CD4-positive, alpha-beta T cell treated with Interleukin-4 for 4 hours (primary cell): ENCODE measurements around the gene TMEM39A.

Experiments
- DNase-seq: peaks from one replicate; pipeline ENCODE4 v3.0.0-alpha.2; 2020

Gene TMEM39A

GRCh38 chr3:119444590-119444989 lies 18.8 kb downstream of the TMEM39A start:
- DNase-seq, result no peak

GRCh38 chr3:119443179-119443578 lies 20.2 kb downstream of the TMEM39A start:
- DNase-seq, result no peak

- no peak for DNase-seq
Measured at GRCh38 chr3:119437691-119438258, 25.6 kb downstream of the TMEM39A start.

- no peak for DNase-seq
Measured at GRCh38 chr3:119436977-119437376, 26.4 kb downstream of the TMEM39A start.

DNA sequence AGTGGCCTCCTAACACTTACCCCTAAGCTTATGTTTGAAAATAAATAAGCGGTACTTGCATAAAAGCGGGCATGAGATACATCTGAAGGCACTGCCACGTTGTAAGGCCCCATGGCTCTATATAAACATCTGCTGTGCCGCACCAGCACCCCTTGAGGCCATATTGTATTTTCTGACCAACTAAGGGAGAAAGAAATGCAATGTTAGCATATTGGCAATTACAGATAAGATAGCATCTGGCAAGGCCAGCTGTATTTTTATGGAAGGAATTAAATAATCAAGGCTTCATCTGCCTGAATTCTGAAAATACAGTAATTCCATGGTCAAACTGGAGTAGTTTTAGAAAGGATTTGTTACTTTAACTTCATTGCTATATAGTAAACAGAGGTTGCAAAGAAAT lies 28.7 kb downstream of the TMEM39A start:
- DNase-seq, result no peak

DNA sequence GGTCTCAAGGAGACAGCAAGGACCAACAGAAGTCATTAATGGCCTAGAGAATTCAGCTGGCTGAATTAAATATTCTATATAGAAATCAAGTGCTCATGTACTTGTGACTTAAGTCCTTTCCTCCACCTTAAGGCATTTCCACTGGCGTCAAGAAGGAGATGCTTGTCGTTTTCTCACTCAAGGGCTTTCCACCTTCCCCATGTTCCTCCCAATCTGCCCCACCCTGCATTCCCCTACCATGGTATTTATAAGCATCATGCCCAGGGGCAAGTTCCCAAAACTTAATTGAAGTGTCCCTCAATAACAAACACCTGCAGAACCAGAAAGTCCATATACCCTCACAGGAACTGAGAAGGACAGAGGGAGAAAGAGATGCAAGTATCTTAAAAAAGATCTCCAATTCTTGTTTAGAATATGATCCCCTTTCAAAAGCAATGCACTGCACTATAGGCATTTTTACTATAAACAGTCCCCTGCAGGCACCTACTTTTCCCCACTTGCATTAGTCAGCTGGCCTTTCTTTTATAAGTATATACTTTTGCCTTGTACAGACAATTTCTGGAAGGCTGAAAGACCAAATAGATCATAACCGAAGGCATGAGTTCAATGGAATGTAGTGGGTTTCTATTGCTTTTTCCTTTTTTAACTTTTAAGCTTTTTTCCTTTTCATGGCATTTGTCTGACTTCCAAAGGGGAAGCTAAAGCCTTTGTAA lies 29.6 kb downstream of the TMEM39A start:
- DNase-seq, result no peak

DNA sequence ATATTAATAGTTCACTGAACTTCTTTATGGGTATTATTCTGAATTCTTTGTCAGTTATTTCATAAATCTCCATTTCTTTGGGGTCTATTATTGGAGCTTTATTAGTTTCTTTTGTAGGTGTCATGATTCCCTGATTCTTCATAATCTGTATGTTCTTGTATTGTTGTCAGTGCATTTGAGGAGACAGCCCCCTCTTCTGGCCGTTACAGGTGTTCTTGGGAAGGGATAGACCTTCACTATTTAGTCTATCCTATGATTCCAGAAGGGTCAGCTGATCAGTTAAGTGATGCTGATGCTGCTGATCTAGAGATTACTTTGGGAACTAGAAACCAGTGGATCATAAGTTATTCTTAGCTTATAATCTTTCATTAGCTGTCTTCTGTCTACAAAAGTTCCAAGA lies 34.9 kb downstream of the TMEM39A start:
- DNase-seq, result no peak

DNA sequence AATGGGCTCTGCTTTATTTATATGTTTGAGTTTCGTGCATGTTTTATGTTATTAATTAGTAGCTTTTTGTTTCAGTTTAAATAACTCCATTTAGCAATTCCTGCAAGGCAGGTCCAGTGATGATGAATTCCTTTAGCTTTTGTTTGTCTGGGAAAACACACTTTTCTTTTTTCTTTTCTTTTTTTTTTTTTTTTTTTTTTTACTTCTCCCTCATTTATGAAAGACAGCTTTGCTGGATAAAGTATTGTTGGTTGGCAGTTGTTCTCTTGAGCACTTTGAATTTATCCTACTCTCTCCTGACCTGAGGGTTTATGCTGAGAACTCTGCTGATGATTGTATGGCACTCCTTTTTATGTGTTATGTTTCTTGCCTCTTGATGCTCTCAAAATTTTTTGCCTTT lies 35.7 kb downstream of the TMEM39A start:
- DNase-seq, result no peak

GRCh38 chr3:119420196-119420595 lies 43.2 kb downstream of the TMEM39A start:
- DNase-seq, result no peak

DNA sequence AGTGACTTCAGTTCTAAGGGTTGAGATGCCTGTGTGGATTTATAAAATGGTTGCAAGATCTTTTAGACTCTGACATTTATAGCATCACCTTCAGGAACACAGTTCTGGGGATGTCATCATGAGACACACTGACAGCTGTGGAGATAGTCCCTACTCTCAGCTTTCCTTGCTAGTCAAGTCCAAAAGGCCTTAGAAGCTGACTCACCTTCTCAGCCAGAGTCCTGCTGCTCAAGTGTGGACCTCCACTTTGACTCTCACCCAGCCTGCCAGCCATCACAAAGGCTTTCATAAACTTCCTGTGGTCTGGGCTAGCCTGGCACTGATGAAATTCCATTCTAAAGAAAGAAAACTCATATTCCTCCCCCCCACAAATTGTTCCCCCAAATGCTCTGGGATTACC lies 44.8 kb downstream of the TMEM39A start:
- no peak for DNase-seq

GRCh38 chr3:119417771-119418512 lies 45.5 kb downstream of the TMEM39A start:
- DNase-seq, result no peak

DNA sequence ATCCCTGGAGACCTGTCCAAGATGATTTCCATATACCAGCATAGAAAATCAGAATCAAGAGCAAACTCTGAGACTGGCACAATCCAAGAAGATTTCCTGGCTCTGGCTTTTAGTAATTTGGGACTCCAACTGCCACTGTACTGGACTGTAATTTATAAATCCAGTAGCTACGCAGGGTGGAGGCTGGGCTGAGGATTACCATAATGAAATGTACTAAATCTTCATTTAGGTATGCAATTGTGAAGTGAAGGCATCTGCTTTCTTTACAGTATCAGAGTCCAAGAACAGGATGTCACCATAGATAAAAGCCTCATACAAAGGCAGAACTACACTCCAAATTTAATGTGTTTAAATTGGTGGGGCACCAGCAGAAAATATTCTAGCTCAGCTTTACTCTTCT lies 46.5 kb downstream of the TMEM39A start:
- DNase-seq, result no peak

DNA sequence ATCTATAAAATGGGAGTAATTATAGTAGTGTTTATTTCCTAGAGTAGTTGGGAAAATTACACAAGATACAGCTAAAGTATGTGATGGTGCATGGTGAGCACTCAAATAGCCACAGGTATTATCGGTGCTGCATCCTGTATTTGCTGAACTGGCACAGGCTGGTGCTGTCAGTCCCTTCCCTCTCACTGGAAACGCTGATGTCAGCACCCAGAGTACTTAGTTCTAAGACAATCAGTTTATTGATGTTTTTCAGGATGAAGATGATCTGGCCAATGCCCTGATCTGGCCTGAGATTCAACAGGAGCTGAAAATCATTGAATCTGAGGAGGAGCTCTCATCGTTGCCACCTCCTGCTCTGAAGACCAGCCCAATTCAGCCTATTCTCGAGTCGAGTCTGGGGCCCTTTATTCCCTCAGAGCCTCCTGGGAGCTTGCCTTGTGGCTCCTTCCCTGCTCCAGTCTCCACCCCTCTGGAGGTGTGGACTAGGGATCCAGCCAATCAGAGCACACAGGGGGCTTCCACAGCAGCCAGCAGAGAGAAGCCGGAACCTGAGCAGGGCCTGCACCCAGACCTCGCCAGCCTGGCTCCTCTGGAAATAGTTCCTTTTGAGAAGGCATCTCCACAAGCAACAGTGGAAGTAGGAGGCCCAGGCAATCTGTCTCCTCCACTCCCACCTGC lies 49.7 kb downstream of the TMEM39A start:
- DNase-seq, result no peak

DNA sequence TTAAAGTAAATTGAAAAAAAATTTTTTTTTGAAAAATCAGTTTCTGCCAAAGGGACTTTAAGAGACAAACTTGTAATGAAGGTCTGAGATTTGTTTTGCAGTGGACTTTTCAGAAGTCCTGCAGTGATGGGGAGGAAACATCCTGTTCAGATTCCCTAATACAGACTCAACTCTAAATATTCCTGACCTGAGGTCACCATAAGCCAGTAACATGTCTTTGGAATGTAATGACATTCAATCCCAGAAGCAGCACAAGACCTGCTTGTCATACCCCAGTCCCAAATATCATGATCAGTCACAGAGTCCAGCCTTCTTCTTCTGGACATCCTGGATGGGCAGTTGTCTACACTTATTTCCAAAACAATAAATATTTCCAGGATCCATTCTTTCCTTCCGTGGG lies 53.6 kb downstream of the TMEM39A start:
- no peak for DNase-seq

DNA sequence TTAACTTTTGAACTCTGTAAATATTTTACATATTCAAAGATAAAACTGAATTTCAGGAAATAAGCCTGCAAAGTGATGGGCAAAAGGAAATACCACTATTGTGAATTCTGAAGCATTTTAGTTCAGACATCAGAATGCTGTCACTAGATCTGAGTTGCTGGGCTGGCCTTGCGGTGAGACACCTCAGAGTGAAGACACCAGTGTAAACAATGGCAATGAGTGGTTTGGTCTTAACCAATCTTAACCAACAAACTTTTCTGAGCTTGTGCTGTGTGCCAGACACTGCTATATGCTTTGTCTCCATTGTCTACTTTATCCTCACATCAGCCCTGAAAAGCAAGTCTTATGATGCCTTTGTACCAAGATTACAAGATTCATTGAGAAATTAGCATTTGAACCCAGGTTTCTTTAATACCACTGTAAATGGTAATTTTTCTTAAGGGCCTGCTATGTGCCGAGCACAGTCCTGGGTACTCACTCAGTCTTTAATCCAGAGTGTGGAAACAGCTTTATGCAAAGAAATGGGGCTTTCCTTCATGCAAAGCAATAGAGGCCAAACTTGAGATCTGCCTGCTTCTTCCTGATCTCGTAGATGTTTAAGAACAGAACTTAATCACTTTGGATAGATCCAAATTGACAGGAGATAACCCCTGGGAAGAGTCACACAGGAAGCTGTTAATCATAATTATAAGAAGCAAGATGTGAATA lies 55.0 kb downstream of the TMEM39A start:
- no peak for DNase-seq

DNA sequence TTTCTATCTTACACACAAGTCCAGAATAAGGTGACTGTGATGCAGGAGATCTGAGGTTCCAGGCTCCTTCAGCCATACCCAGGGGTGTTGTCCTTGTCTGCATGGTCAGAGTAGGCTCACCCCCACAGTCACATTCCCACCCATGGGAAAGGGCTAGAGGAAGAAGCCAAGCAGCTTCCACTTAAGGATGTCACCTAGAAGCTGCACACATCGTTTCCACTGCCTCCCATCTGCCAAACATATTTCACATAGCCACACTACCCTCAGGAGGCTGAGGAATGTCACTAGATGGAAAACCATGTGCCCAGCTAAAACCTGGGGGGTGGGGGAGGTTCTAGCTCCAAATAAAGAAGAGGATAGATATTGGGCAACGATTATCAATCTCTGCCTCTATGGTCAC lies 58.1 kb downstream of the TMEM39A start:
- DNase-seq, result no peak

GRCh38 chr3:119403201-119403600 lies 60.2 kb downstream of the TMEM39A start:
- DNase-seq, result no peak

DNA sequence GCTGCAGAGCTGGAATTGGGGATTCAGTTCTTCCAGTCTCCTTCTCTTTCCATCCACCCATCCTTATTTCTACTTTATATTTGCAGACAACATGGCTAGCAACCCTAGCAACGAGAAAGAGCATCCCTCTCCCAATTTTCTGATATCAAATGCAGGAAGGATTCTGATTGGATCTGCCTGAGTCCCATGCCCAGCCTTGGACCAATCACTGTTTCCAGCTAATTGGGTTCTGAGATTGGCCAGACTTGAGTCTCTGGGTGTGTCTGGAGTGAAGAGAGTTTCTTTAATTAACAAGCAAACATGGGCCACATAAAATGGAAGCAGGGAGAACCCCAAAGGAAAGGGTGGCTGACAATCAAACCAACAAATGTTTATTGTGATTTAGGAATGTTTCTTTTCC lies 60.6 kb downstream of the TMEM39A start:
- DNase-seq, result no peak

- DNase-seq, result no peak
Measured at GRCh38 chr3:119401503-119402440, 61.6 kb downstream of the TMEM39A start.

DNA sequence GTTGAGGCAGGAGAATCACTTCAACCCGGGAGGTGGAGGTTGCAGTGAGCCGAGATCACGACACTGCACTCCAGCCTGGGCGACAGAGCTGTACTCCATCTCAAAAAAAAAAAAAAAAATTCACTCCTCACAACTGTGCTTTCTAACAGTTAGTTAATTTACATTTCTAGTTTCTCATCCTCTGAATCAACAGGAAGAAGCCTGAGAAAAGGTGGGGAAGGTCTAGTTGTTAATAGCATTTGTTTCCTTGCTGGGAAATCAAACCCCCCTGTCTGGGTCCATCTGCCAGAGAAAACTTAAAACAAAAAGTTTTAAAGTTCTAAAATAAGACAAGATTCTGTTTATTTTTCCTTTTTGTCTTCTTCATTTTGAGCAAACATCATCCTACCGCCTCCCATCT lies 62.3 kb downstream of the TMEM39A start:
- DNase-seq, result no peak

DNA sequence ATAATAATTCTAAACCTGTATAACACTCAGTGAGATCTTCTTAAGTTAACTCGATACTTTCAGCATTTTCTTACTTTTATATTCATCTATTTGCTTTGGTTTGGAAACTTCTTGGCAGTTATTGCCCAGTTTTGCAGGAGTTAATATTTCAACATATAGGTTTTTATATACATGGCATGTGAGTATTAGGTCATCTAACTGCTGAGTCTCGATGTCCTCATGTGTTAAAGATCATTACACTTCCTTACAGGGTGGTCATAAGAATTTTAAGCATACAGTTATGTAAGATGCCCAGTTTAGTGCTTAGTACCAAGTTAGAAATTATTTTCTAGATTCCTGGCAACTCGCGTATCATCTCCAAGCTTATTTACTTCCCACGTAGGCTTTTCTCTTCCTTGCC lies 62.9 kb downstream of the TMEM39A start:
- no peak for DNase-seq

DNA sequence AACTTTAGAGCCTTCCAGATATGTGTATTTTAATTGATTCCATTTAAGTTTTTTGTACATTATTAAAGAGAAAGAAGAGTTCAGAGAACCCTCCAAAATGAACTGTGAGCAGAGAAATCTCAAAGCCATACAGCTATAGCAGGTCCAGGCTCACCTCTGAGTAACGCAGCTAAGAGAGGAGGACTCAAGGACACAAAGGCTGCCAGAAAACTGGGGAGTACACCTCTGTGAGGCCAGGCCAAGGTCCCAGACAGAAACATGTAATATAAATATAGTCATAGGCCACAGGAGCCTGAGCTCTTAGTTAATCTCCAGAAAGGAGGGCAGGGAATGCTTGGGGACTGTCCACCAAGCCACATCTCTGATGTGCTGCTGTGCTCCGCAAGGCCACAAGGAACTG lies 66.5 kb downstream of the TMEM39A start:
- no peak for DNase-seq
